Esophagus (tissue), 2 donors: ENCODE data around the gene FOXP4. TPM values are rescaled to one million over a fixed set of nuclear protein-coding genes. Genes with fewer than 3 reads are reported as not detected.

Experiments
- H3K27ac ChIP-seq, 2 donors: one replicate each; pipeline ENCODE4 v1.5.1; 2013; ENCODE audit warnings: low read depth in 2 of 2, mild to moderate bottlenecking in 2 of 2, inconsistent platforms in 1 of 2, low read length in 1 of 2, moderate library complexity in 1 of 2
- H3K27me3 ChIP-seq, 2 donors: one replicate each; pipeline ENCODE4 v1.6.1; 2013; ENCODE audit warnings: low read length in 2 of 2, control low read depth in 1 of 2, mild to moderate bottlenecking in 1 of 2; ENCODE audit not compliant: insufficient read depth in 2 of 2, control insufficient read depth in 1 of 2
- H3K36me3 ChIP-seq, 2 donors: one replicate each; pipeline ENCODE4 v1.6.1; 2013; ENCODE audit warnings: low read length in 1 of 2; ENCODE audit not compliant: control insufficient read depth in 2 of 2, insufficient read depth in 2 of 2
- H3K4me1 ChIP-seq, 2 donors: one replicate each; pipeline ENCODE4 v1.6.1; 2013; ENCODE audit warnings: low read length in 1 of 2; ENCODE audit not compliant: control insufficient read depth in 2 of 2, insufficient read depth in 2 of 2
- H3K4me3 ChIP-seq, 2 donors: one replicate each; pipeline ENCODE4 v1.5.1; 2013; ENCODE audit warnings: low read length in 2 of 2, mild to moderate bottlenecking in 2 of 2, low read depth in 1 of 2, moderate library complexity in 1 of 2
- H3K9me3 ChIP-seq, 2 donors: one replicate each; pipeline ENCODE4 v1.6.1; 2013; ENCODE audit warnings: mild to moderate bottlenecking in 2 of 2, low read depth in 1 of 2, low read length in 1 of 2, moderate library complexity in 1 of 2; ENCODE audit not compliant: control insufficient read depth in 2 of 2, insufficient read depth in 1 of 2
- WGBS, 2 donors: extraction: QIAGEN DNeasy Blood & Tissue Kit; methylation state at CpG; one replicate each; pipeline ENCODE4 v1.1.7; 2013; 5-methylcytosine and 5-hydroxymethylcytosine counted together
- polyA plus RNA-seq, 2 donors: library from polyadenylated mRNA; stranded (reverse); fragments of 200-250 nt; gene quantifications; one replicate each; pipeline ENCODE4 v1.2.3, GENCODE V29; 2013
- donor health status: healthy with polysubstance abuse.
- donor health status: Bipolar disorder and iron deficiency.

Gene FOXP4
- polyA plus RNA-seq, 2 donors = 6.6 to 8.4 TPM

- H3K36me3 ChIP-seq = peaks cover 0 to 21% of the 10 kb centered on the region in 2 donors
- H3K4me3 ChIP-seq = no peak overlapping the region
- WGBS, 2 donors = 86 to 90% methylated on average over 10 of the region's 10 CpGs
These were observed 50.0 kb downstream of the FOXP4 start for GRCh38 chr6:41596096-41596685.

GRCh38 chr6:41596807-41597206 lies 50.6 kb downstream of the FOXP4 start:
- no peaks in the 10 kb centered on the region for H3K27me3 ChIP-seq
- H3K4me1 ChIP-seq = no peaks in the 10 kb centered on the region
- peaks cover 0 to 16% of the 10 kb centered on the region in 2 donors for H3K36me3 ChIP-seq
- no peak overlapping the region for H3K4me3 ChIP-seq
- no peak overlapping the region for H3K27ac ChIP-seq
- no peaks in the 10 kb centered on the region for H3K9me3 ChIP-seq
- 96% methylated on average over 11 of the region's 11 CpGs for WGBS, 2 donors

More at GRCh38 chr6:41596096-41596685, 50.0 kb downstream of the FOXP4 start:
- H3K9me3 ChIP-seq = no peaks in the 10 kb centered on the region
- H3K4me1 ChIP-seq = no peaks in the 10 kb centered on the region
- no peaks in the 10 kb centered on the region for H3K27me3 ChIP-seq
- H3K27ac ChIP-seq = no peak overlapping the region

GRCh38 chr6:41597246-41598000 lies 51.2 kb downstream of the FOXP4 start:
- peaks cover 0 to 16% of the 10 kb centered on the region in 2 donors for H3K36me3 ChIP-seq
- no peaks in the 10 kb centered on the region for H3K9me3 ChIP-seq
- no peak overlapping the region for H3K4me3 ChIP-seq
- no peaks in the 10 kb centered on the region for H3K27me3 ChIP-seq
- no peaks in the 10 kb centered on the region for H3K4me1 ChIP-seq
- H3K27ac ChIP-seq = no peak overlapping the region
- 83 to 87% methylated on average over 15 to 19 of the region's 19 CpGs for WGBS, 2 donors

GRCh38 chr6:41598670-41599014 lies 52.5 kb downstream of the FOXP4 start:
- H3K27ac ChIP-seq = no peak overlapping the region
- peaks cover 0 to 3% of the 10 kb centered on the region in 2 donors for H3K4me1 ChIP-seq
- H3K27me3 ChIP-seq = no peaks in the 10 kb centered on the region
- H3K36me3 ChIP-seq = peaks cover 0 to 16% of the 10 kb centered on the region in 2 donors
- H3K9me3 ChIP-seq = no peaks in the 10 kb centered on the region
- no peak overlapping the region for H3K4me3 ChIP-seq
- 85 to 87% methylated on average over 7 to 8 of the region's 8 CpGs for WGBS, 2 donors

GRCh38 chr6:41599015-41599851 lies 53.1 kb downstream of the FOXP4 start:
- WGBS, 2 donors = 70 to 77% methylated on average over 20 to 21 of the region's 21 CpGs
- Histone ChIP-seq H3K36me3 (peaks cover 0 to 16% of the 10 kb centered on the region in 2 donors), H3K4me1 (peaks cover 0 to 3% of the 10 kb centered on the region in 2 donors), H3K4me3 (no peak overlapping the region), H3K27ac (no peak overlapping the region), H3K9me3 (no peaks in the 10 kb centered on the region), H3K27me3 (no peaks in the 10 kb centered on the region)

GRCh38 chr6:41599852-41600445 lies 53.8 kb downstream of the FOXP4 start:
- Histone ChIP-seq H3K36me3 (peaks cover 0 to 12% of the 10 kb centered on the region in 2 donors), H3K27me3 (no peaks in the 10 kb centered on the region), H3K4me3 (no peak overlapping the region), H3K9me3 (no peaks in the 10 kb centered on the region), H3K4me1 (peaks cover 0 to 3% of the 10 kb centered on the region in 2 donors), H3K27ac (no peak overlapping the region)
- WGBS, 2 donors = 87 to 89% methylated on average over 14 of the region's 14 CpGs

- Histone ChIP-seq H3K27me3 (no peaks in the 10 kb centered on the region), H3K4me3 (no peak overlapping the region), H3K9me3 (no peaks in the 10 kb centered on the region), H3K27ac (no peak overlapping the region), H3K4me1 (peaks cover 0 to 4% of the 10 kb centered on the region in 2 donors), H3K36me3 (peaks cover 0 to 10% of the 10 kb centered on the region in 2 donors)
- 79 to 81% methylated on average over 22 of the region's 22 CpGs for WGBS, 2 donors
These were observed 54.5 kb downstream of the FOXP4 start for GRCh38 chr6:41600499-41601247.

- Histone ChIP-seq H3K4me3 (no peak overlapping the region), H3K27me3 (no peaks in the 10 kb centered on the region), H3K27ac (no peak overlapping the region), H3K9me3 (no peaks in the 10 kb centered on the region), H3K36me3 (peaks cover 0 to 8% of the 10 kb centered on the region in 2 donors), H3K4me1 (peaks cover 0 to 4% of the 10 kb centered on the region in 2 donors)
- 92 to 94% methylated on average over 6 of the region's 6 CpGs for WGBS, 2 donors
These were observed 55.0 kb downstream of the FOXP4 start for GRCh38 chr6:41601248-41601549.

- Histone ChIP-seq H3K27ac (no peak overlapping the region), H3K27me3 (no peaks in the 10 kb centered on the region), H3K9me3 (no peaks in the 10 kb centered on the region), H3K36me3 (peaks cover 0 to 4% of the 10 kb centered on the region in 2 donors), H3K4me1 (peaks cover 0 to 4% of the 10 kb centered on the region in 2 donors), H3K4me3 (no peak overlapping the region)
- 58 to 64% methylated on average over 4 of the region's 4 CpGs for WGBS, 2 donors
These were observed 56.2 kb downstream of the FOXP4 start for GRCh38 chr6:41602422-41602743.
